ENCODE measurements around the gene AREG.

Gene AREG

DNA sequence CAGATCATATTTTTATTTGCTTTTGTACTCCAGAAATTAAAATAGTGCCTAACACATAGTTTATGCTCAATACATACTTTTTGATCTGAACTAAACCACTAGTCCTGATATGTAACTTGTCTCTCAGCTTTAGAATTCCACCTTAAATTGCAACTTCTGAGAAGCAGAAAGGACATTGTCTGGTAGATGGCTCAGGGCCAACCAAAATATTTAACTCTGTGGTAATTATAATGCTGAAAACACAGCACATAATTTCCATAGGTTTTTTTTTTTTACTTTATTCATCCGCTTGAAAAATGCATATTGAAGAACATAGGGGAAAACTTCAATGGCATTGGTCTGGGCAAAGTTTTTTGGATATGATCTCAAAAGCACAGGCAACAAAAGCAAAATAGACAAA, 59.3 kb downstream of the AREG start:
- no peaks in the 10 kb centered on the region for H3K27me3 ChIP-seq (ENCODE audit: insufficient read depth, low read length, poor library complexity, severe bottlenecking)
- H3K9ac ChIP-seq (ENCODE audit: low read depth, low read length, poor library complexity, severe bottlenecking), result no peak overlapping the region
- H3K4me1 ChIP-seq (ENCODE audit: insufficient read depth, low read length, poor library complexity, severe bottlenecking), result no peaks in the 10 kb centered on the region
- TF ChIP-seq EZH2phosphoT487 (IDR thresholded peaks at IDR 0.05; ENCODE audit: borderline replicate concordance), result no peak
- TF ChIP-seq, protein P1, sequence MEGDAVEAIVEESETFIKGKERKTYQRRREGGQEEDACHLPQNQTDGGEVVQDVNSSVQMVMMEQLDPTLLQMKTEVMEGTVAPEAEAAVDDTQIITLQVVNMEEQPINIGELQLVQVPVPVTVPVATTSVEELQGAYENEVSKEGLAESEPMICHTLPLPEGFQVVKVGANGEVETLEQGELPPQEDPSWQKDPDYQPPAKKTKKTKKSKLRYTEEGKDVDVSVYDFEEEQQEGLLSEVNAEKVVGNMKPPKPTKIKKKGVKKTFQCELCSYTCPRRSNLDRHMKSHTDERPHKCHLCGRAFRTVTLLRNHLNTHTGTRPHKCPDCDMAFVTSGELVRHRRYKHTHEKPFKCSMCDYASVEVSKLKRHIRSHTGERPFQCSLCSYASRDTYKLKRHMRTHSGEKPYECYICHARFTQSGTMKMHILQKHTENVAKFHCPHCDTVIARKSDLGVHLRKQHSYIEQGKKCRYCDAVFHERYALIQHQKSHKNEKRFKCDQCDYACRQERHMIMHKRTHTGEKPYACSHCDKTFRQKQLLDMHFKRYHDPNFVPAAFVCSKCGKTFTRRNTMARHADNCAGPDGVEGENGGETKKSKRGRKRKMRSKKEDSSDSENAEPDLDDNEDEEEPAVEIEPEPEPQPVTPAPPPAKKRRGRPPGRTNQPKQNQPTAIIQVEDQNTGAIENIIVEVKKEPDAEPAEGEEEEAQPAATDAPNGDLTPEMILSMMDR (conservative IDR thresholded peaks at IDR 0.05; ENCODE audit: low read length), result no peak
- no peaks in the 10 kb centered on the region for H3K79me2 ChIP-seq (ENCODE audit: insufficient read depth, low read length)
- H3K36me3 ChIP-seq (ENCODE audit: insufficient read depth, low read length), result no peaks in the 10 kb centered on the region
- H4K20me1 ChIP-seq (ENCODE audit: insufficient read depth, low read length, poor library complexity, severe bottlenecking), result no peaks in the 10 kb centered on the region
- H3K4me3 ChIP-seq (ENCODE audit: low read length, poor library complexity, severe bottlenecking), result no peak overlapping the region
- H2AFZ ChIP-seq (ENCODE audit: low read length), result no peak overlapping the region
- H3K9me3 ChIP-seq (ENCODE audit: insufficient read depth, low read depth, low read length), result no peaks in the 10 kb centered on the region
- no peaks in the 10 kb centered on the region for H3K9me2 ChIP-seq (replicated peaks; ENCODE audit: low read depth, low read length)
- no peak overlapping the region for H3K4me2 ChIP-seq (ENCODE audit: low read depth, low read length, poor library complexity, severe bottlenecking)
- H3F3A ChIP-seq (ENCODE audit: low read depth), result no peaks in the 10 kb centered on the region
